ENCODE measurements around the gene PLEKHG4. TPM values are rescaled to one million over a fixed set of nuclear protein-coding genes. Genes with fewer than 3 reads are reported as not detected.
A peak's percentile ranks its signal among the peaks of the same experiment; 100 is the strongest.

Gene PLEKHG4
- total and polyA plus RNA-seq, 9 of the 15 experiments (the other 6 are each of a cell fraction or from before 2014, with no cell fraction given): 3.7 to 36.8 (median 17.9) TPM

GRCh38 chr16:67311607-67312488 lies 32.5 kb downstream of the PLEKHG4 start (continued):
- no peak for TF ChIP-seq ZNF124 (CRISPR knock-in tag; IDR thresholded peaks at IDR 0.05)
- no peak for TF ChIP-seq RNF2 (IDR thresholded peaks at IDR 0.05)
- no peak for TF ChIP-seq ASH1L (IDR thresholded peaks at IDR 0.05; ENCODE audit: borderline replicate concordance, low read depth, partially characterized antibody)
- TF ChIP-seq ZC3H11A (IDR thresholded peaks at IDR 0.05; ENCODE audit: low read depth, low read length): no peak
- TF ChIP-seq, protein P1, sequence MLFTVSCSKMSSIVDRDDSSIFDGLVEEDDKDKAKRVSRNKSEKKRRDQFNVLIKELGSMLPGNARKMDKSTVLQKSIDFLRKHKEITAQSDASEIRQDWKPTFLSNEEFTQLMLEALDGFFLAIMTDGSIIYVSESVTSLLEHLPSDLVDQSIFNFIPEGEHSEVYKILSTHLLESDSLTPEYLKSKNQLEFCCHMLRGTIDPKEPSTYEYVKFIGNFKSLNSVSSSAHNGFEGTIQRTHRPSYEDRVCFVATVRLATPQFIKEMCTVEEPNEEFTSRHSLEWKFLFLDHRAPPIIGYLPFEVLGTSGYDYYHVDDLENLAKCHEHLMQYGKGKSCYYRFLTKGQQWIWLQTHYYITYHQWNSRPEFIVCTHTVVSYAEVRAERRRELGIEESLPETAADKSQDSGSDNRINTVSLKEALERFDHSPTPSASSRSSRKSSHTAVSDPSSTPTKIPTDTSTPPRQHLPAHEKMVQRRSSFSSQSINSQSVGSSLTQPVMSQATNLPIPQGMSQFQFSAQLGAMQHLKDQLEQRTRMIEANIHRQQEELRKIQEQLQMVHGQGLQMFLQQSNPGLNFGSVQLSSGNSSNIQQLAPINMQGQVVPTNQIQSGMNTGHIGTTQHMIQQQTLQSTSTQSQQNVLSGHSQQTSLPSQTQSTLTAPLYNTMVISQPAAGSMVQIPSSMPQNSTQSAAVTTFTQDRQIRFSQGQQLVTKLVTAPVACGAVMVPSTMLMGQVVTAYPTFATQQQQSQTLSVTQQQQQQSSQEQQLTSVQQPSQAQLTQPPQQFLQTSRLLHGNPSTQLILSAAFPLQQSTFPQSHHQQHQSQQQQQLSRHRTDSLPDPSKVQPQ (CRISPR knock-in tag; IDR thresholded peaks at IDR 0.05; ENCODE audit: borderline replicate concordance): no peak
- no peak for TF ChIP-seq YY1 (IDR thresholded peaks at IDR 0.05; ENCODE audit: borderline replicate concordance in 1 of 3, control insufficient read depth in 1 of 3, extremely low read depth in 1 of 3, insufficient read depth in 3 of 3, insufficient read length in 1 of 3, insufficient replicate concordance in 2 of 3, low read depth in 1 of 3, low read length in 2 of 3)
- no peak for TF ChIP-seq HEY1 (CRISPR knock-in tag; IDR thresholded peaks at IDR 0.05; ENCODE audit: borderline replicate concordance)
- no peak for TF ChIP-seq TOE1 (IDR thresholded peaks at IDR 0.05; ENCODE audit: borderline replicate concordance)
- TF ChIP-seq TOE1 (CRISPR knock-in tag; IDR thresholded peaks at IDR 0.05; ENCODE audit: borderline replicate concordance, low read depth): no peak
- TF ChIP-seq MYBL2 (IDR thresholded peaks at IDR 0.05; ENCODE audit: low read depth): no peak
- no peak for TF ChIP-seq MYBL2 (CRISPR knock-in tag; IDR thresholded peaks at IDR 0.05; ENCODE audit: borderline replicate concordance)
- TF ChIP-seq TRIM24 (IDR thresholded peaks at IDR 0.05): no peak
- TF ChIP-seq MXI1 (IDR thresholded peaks at IDR 0.05; ENCODE audit: low read depth, low read length): no peak
- no peak for TF ChIP-seq NBN (IDR thresholded peaks at IDR 0.05; ENCODE audit: low read depth)
- TF ChIP-seq, protein P2, sequence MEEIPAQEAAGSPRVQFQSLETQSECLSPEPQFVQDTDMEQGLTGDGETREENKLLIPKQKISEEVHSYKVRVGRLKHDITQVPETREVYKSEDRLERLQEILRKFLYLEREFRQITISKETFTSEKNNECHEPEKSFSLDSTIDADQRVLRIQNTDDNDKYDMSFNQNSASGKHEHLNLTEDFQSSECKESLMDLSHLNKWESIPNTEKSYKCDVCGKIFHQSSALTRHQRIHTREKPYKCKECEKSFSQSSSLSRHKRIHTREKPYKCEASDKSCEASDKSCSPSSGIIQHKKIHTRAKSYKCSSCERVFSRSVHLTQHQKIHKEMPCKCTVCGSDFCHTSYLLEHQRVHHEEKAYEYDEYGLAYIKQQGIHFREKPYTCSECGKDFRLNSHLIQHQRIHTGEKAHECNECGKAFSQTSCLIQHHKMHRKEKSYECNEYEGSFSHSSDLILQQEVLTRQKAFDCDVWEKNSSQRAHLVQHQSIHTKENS (CRISPR knock-in tag; IDR thresholded peaks at IDR 0.05): no peak
- no peak for TF ChIP-seq ZNF511 (CRISPR knock-in tag; IDR thresholded peaks at IDR 0.05)
- TF ChIP-seq HBP1 (CRISPR knock-in tag; IDR thresholded peaks at IDR 0.05): 0 out of 2 replicates have a peak, but pooled peaks have one; percentile 47
- TF ChIP-seq PRMT5 (CRISPR knock-in tag; IDR thresholded peaks at IDR 0.05): no peak
- TF ChIP-seq CEBPB (tag; IDR thresholded peaks at IDR 0.05): no peak
- TF ChIP-seq SIN3A (IDR thresholded peaks at IDR 0.05; ENCODE audit: borderline replicate concordance in 2 of 2, control insufficient read depth in 1 of 2, low read depth in 2 of 2, low read length in 2 of 2): no peak
